Heart left ventricle (tissue), 13 donors: Measurements from ENCODE around the gene CMTM3.

Experiments used
- POLR2A ChIP-seq, 2 donors: fragments of 450-650 bp; IDR thresholded peaks; one replicate each; pipeline ENCODE4 v1.6.1; 2017; ENCODE audit warnings: antibody characterized with exemption in 2 of 2, mild to moderate bottlenecking in 2 of 2, moderate library complexity in 2 of 2
- TF ChIP-seq, protein P1 (sequence below), 12 donors: fragments of 200-600 bp; sonication (generic) in 4 of 12; IDR thresholded peaks; one replicate each; pipeline versions ENCODE4 v1.5.0 to v1.8.0; 2018 to 2022; ENCODE audit warnings: antibody characterized with exemption in 12 of 12, mild to moderate bottlenecking in 5 of 12
- donor health status: ischemic (EF 13 %, LVEDD 7.1; RV severe dilation, severe dysfunction).
- donor health status: DM: no; HTN: yes; CAD: no.
- donor health status: DM: no; HTN: no; CAD: no.
- donor health status: ischemic (EF 25% LVEDD 6.9; RV normal size, moderate dysfunction).
- donor health status: ischemic (EF 25% LVEDD 5.7; RV mildly dilated, moderate dysfunction).
- donor health status: ischemic (EF 35%, LVEDD 5.7; RV mildly dilated, moderate dysfunction).
- donor health status: nonischemic (EF 11% LVEDD 7.7; RV severe dilation, severe dysfunction).
- donor health status: DM: yes; HTN: yes; CAD: no.
- donor health status: PGD.
- donor health status: ischemic (EF 29% LVEDD 5.4; RV normal size, mild dysfunction).
- donor health status: nonischemic (EF 23%, LVEDD 6.1; RV moderate dilation, normal function).

DNA sequence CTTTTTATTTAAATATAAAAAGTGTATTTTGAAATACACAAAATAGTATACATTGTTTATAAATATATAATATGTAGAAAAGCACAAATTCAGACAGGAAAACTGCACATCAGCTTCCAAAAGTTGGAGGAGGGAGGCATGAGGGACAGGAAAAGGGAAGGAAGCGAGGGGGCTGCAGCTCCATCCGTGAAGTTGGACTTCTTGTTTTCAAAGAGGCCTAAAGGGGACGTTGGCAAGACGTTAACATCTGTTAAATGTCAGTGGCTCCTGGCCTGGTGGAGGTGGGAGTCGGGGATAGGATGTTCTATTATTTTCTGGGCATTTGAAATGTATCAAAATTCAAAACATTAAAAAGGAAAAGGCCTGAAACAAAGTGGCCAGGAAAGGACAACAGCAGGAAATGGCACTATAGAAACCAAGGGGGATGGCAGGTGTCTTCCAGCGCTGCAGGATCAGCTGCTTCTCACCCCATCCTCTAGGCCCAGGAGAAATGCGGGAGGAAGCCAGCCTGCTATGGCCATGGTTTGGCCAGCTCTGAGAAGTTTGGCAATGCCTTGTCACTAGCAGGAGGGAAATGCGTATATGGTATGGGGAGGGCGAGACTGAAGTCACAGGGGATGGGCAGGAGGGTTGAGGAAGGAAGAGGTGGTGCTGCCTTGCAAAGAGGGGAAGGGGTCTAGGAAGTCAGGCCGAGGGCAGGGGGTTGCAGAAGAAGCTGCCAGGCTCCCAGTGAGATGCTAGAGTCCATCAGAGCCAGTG lies 18.8 kb upstream of the CMTM3 start:
- TF ChIP-seq POLR2A (IDR thresholded peaks at IDR 0.05): no peak
- TF ChIP-seq, protein P1, sequence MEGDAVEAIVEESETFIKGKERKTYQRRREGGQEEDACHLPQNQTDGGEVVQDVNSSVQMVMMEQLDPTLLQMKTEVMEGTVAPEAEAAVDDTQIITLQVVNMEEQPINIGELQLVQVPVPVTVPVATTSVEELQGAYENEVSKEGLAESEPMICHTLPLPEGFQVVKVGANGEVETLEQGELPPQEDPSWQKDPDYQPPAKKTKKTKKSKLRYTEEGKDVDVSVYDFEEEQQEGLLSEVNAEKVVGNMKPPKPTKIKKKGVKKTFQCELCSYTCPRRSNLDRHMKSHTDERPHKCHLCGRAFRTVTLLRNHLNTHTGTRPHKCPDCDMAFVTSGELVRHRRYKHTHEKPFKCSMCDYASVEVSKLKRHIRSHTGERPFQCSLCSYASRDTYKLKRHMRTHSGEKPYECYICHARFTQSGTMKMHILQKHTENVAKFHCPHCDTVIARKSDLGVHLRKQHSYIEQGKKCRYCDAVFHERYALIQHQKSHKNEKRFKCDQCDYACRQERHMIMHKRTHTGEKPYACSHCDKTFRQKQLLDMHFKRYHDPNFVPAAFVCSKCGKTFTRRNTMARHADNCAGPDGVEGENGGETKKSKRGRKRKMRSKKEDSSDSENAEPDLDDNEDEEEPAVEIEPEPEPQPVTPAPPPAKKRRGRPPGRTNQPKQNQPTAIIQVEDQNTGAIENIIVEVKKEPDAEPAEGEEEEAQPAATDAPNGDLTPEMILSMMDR (IDR thresholded peaks at IDR 0.05): no peak
